Peyer's patch (tissue), 4 donors: ENCODE data around the gene SURF4. TPM values are rescaled to one million over a fixed set of nuclear protein-coding genes. Genes with fewer than 3 reads are reported as not detected.

ENCODE experiments used
- DNase-seq, 3 donors: peaks; one replicate each; pipeline ENCODE4 v3.0.0-alpha.2; 2017 to 2019
- H3K27ac ChIP-seq, 4 donors: fragments of 200-600 bp; sonication (generic); one replicate each; pipeline ENCODE4 v1.5.1; 2016 to 2019
- H3K27me3 ChIP-seq, 2 donors: fragments of 200-600 bp; sonication (generic); one replicate each; pipeline ENCODE4 v1.5.1; 2019
- H3K36me3 ChIP-seq, 3 donors: fragments of 200-600 bp; sonication (generic); one replicate each; pipeline ENCODE4 v1.5.1; 2016 to 2019
- H3K4me1 ChIP-seq, 4 donors: fragments of 200-600 bp; sonication (generic); one replicate each; pipeline ENCODE4 v1.5.1; 2016 to 2019
- H3K4me3 ChIP-seq, 4 donors: fragments of 200-600 bp; sonication (generic); 1 replicate in 3 of 4; 2 replicates in 1 of 4; pipeline ENCODE4 v1.5.1; 2016 to 2019; ENCODE audit warnings: mild to moderate bottlenecking in 1 of 4
- H3K9me3 ChIP-seq, 4 donors: fragments of 200-600 bp; sonication (generic); one replicate each; pipeline ENCODE4 v1.5.1; 2016 to 2019; ENCODE audit warnings: mild to moderate bottlenecking in 1 of 4
- POLR2A ChIP-seq, 2 donors: fragments of 450-650 bp; IDR thresholded peaks; one replicate each; pipeline ENCODE4 v1.5.1; 2017; ENCODE audit warnings: antibody characterized with exemption in 2 of 2, mild to moderate bottlenecking in 2 of 2, moderate library complexity in 2 of 2
- total RNA-seq, 4 donors: library from RNA; depleted of rRNA; stranded (reverse); fragments of >200 nt; gene quantifications; one replicate each; pipeline ENCODE4 v1.1.0, GENCODE V29; 2016
- TF ChIP-seq, protein P1 (sequence below), 6 experiments: fragments of 450-650 bp in 4 of 6; fragments of 200-600 bp in 2 of 6; sonication (generic) in 1 of 6; IDR thresholded peaks; one replicate each; pipeline ENCODE4 v1.5.1; 2017 to 2019; ENCODE audit warnings: antibody characterized with exemption in 6 of 6, mild to moderate bottlenecking in 3 of 6, moderate library complexity in 1 of 6

SURF4 gene
- total RNA-seq, 4 donors from 2014 or later: 56.9 to 281 (median 225) TPM

DNA sequence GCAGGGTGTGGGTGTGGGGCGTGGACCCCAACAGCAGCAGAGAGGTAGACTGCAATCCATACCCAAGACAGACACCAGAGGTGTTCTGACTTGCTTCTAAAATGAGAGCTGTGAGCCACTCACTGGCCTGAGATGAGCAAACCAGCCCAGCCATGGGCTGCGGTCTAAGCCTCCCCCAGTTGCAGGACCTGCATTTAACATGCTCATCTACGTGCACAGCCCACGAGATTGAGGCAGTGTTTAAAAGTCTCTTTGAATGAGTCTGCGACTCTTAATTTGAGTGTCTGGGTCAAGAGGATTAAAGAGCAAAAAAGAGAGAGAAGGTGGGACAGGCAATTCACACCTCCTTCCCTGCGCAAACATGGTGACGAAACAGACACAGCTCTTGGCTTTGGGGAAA, 5.9 kb downstream of the SURF4 start:
- Histone ChIP-seq H3K4me1 (peaks cover 14 to 82% (median 30%) of the 10 kb centered on the region in 4 donors), H3K9me3 (no peaks in the 10 kb centered on the region), H3K27me3 (no peaks in the 10 kb centered on the region), H3K27ac (peak overlapping the region; percentile 71 to 85 (median 76)), H3K36me3 (peaks cover 0 to 53% (median 0%) of the 10 kb centered on the region in 3 donors), H3K4me3 (peak overlapping the region in 1 of 4 donors; percentile 20)
- no peak for DNase-seq
- no peak for TF ChIP-seq POLR2A (IDR thresholded peaks at IDR 0.05)
- TF ChIP-seq, protein P1, sequence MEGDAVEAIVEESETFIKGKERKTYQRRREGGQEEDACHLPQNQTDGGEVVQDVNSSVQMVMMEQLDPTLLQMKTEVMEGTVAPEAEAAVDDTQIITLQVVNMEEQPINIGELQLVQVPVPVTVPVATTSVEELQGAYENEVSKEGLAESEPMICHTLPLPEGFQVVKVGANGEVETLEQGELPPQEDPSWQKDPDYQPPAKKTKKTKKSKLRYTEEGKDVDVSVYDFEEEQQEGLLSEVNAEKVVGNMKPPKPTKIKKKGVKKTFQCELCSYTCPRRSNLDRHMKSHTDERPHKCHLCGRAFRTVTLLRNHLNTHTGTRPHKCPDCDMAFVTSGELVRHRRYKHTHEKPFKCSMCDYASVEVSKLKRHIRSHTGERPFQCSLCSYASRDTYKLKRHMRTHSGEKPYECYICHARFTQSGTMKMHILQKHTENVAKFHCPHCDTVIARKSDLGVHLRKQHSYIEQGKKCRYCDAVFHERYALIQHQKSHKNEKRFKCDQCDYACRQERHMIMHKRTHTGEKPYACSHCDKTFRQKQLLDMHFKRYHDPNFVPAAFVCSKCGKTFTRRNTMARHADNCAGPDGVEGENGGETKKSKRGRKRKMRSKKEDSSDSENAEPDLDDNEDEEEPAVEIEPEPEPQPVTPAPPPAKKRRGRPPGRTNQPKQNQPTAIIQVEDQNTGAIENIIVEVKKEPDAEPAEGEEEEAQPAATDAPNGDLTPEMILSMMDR (IDR thresholded peaks at IDR 0.05): no peak

DNA sequence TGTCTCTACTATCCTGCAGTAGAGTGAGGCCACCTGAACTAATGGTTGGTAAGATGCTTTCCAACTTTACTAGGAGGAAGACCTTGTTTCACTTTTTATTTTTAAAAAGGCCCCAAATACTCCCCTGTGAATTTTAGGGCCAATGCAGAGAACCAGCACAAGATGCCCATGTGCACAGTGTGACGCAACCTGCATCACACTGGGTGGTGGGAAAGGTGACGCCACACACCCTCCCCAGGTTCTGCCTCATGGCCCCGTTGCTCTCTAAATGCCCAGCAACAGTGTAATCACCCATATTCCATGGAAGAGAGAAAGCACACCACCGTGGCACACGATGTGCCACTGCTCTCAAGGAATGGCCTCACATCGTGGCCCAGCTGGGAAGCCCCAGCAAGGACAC, 6.4 kb downstream of the SURF4 start:
- Histone ChIP-seq H3K4me1 (peaks cover 14 to 77% (median 28%) of the 10 kb centered on the region in 4 donors), H3K27ac (peak overlapping the region; percentile 13 to 85 (median 76)), H3K27me3 (no peaks in the 10 kb centered on the region), H3K9me3 (no peaks in the 10 kb centered on the region), H3K4me3 (peak overlapping the region in 1 of 4 donors; percentile 20), H3K36me3 (peaks cover 0 to 58% (median 0%) of the 10 kb centered on the region in 3 donors)
- DNase-seq: no peak
- TF ChIP-seq POLR2A (IDR thresholded peaks at IDR 0.05): no peak
- TF ChIP-seq, protein P1 (IDR thresholded peaks at IDR 0.05): no peak

DNA sequence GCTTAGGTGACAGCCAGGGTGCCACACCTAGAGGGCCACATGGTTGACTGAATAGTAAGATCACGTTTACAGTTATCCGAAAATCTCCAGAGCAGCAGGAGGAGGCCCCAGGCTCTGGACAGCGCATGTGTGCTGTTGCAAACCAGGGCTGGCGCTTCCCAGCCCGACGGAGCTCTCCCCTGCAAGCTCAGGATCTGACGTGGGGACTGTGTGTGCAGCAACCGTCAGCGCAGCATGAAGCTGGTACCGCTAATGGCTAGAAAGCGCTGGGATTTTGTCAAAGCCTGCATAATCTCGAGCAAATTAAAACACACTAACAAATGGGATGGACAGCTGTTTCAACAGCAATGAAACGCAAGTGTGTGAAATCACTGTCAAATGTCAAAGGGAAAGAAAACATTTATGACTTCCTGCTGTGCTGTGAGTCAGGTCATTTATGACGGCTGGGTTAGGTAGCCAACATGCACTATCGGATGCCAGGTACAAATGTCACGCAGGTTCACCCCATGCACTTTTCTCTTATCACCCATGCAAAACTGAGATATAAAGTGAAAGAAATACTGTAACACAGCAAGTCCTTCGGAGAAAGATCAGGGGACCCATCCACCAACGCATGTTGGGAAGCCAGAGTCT, 7.5 kb downstream of the SURF4 start:
- H3K4me1 ChIP-seq: peaks cover 14 to 68% (median 25%) of the 10 kb centered on the region in 4 donors

DNA sequence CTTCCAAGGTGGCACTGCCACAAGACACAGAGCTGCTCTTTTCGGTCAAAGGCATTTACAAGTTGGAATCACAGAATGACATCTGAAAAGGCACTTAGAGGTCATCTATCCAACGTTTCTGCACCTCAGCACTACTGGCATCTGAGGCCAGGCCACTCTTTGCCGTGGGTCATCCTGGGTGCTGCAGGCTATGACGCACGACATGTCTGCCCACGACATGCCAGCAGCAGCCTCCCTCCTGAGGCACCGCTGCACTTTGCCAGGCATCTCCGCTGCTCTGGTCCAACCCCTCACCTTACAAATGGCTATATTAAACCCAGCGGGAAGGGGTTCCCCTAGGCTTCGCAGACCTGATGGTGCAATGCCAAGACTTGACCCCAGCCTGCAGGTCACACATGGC, 8.1 kb downstream of the SURF4 start:
- peak overlapping the region in 3 of 4 donors; percentile 65 to 85 (median 71) for H3K27ac ChIP-seq
- peaks cover 14 to 63% (median 22%) of the 10 kb centered on the region in 4 donors for H3K4me1 ChIP-seq
- H3K9me3 ChIP-seq: no peaks in the 10 kb centered on the region
- TF ChIP-seq, protein P1 (IDR thresholded peaks at IDR 0.05): no peak
- no peak for TF ChIP-seq POLR2A (IDR thresholded peaks at IDR 0.05)
- peaks cover 0 to 67% (median 0%) of the 10 kb centered on the region in 3 donors for H3K36me3 ChIP-seq
- peak overlapping the region in 2 of 4 donors; percentile 22 to 32 for H3K4me3 ChIP-seq
- H3K27me3 ChIP-seq: no peaks in the 10 kb centered on the region
- DNase-seq: no peak

More for the DNA sequence above, 7.5 kb downstream of the SURF4 start:
- Histone ChIP-seq H3K4me3 (peak overlapping the region in 2 of 4 donors; percentile 22 to 32), H3K27me3 (no peaks in the 10 kb centered on the region), H3K36me3 (peaks cover 0 to 67% (median 0%) of the 10 kb centered on the region in 3 donors), H3K9me3 (no peaks in the 10 kb centered on the region), H3K27ac (peak overlapping the region; percentile 13 to 85 (median 76))
- TF ChIP-seq, protein P1 (IDR thresholded peaks at IDR 0.05): no peak
- TF ChIP-seq POLR2A (IDR thresholded peaks at IDR 0.05): peak in 1 of 2 donors; percentile 13
- peak in 1 of 3 donors; percentile 78 for DNase-seq

DNA sequence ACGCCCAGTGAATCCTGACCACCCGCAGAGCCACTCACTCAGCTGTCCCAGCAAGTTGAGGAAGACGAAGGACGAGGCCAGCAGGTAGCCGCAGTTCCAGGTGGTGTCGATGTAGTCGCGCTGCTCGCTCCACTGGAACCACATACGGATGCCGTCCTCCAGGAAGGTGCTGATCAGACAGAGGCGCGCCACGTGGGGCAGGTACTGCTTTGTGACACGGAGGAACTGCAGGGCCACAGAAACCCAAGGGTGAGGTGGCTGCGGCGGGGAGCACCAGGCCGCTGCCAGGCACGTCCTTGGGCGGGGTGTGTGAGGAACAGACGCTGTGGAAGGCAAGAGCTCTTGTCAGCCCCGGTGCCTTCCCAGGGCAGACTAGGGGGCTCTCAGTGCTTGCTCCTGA, 8.6 kb downstream of the SURF4 start:
- Histone ChIP-seq H3K27me3 (no peaks in the 10 kb centered on the region), H3K4me3 (no peak overlapping the region), H3K27ac (peak overlapping the region in 2 of 4 donors; percentile 65 to 85), H3K9me3 (no peaks in the 10 kb centered on the region), H3K36me3 (peaks cover 0 to 67% (median 0%) of the 10 kb centered on the region in 3 donors), H3K4me1 (peaks cover 12 to 57% (median 20%) of the 10 kb centered on the region in 4 donors)
- TF ChIP-seq, protein P1 (IDR thresholded peaks at IDR 0.05): no peak
- TF ChIP-seq POLR2A (IDR thresholded peaks at IDR 0.05): no peak
- no peak for DNase-seq
